Measurements from ENCODE around the gene MRGPRX2.

MRGPRX2 gene

DNA sequence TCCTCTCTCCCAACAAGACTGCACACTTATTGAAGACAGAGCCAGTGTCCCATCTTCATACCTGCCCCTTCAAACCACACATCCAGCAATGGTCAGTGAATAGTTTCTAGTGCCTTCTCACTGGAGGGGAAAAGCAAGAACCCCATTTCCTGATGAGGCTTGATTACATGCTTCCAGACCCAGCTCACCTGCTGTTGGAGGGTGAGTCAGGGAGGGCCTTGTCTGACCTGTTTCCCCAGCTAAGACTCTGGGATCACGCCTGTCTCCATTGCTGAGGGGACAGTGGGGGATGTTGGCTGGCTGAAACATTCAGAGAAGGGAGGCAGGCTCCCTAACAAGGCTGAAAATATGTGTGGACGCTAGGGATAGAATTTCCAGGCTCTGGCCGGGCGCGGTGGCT, 28.9 kb upstream of the MRGPRX2 start:
- no peaks in the 10 kb centered on the region for H3K27me3 ChIP-seq (ENCODE audit: insufficient read depth, low read depth)
- H3K4me2 ChIP-seq = no peak overlapping the region
- TF ChIP-seq CTCF (conservative IDR thresholded peaks at IDR 0.05; ENCODE audit: low read depth, low read length) = no peak
- H4K20me1 ChIP-seq (ENCODE audit: insufficient read depth) = no peaks in the 10 kb centered on the region
- no peak overlapping the region for H3K27ac ChIP-seq
- H2AFZ ChIP-seq (ENCODE audit: low read depth) = no peak overlapping the region
- no peak overlapping the region for H3K9ac ChIP-seq
- H3K4me1 ChIP-seq (ENCODE audit: low read depth, poor library complexity, severe bottlenecking) = no peaks in the 10 kb centered on the region
- H3K79me2 ChIP-seq (ENCODE audit: insufficient read depth, low read depth) = no peaks in the 10 kb centered on the region
- H3K4me3 ChIP-seq (IDR thresholded peaks at IDR 0.05; ENCODE audit: insufficient read depth, low read depth, low read length) = no peak overlapping the region
- no peaks in the 10 kb centered on the region for H3K36me3 ChIP-seq (ENCODE audit: insufficient read depth)

DNA sequence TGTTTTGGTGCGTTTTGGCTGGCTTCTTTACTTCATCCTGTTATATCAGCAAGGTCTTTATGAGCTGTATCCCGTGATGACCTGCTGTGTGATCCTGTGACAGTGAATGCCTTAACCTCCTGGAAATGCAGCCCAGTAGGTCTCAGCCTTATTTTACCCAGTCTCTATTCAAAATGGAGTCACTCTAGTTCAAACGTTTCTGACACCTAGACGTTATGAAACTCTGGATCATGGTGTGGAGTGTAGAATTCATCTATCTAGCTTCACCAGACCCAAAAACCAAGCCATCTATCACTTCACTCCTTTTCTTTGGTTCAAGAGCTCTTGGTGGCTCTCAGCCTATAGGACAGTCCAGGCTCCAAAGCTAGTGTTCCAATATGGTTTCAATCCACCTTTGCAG, 28.3 kb upstream of the MRGPRX2 start:
- H3K4me2 ChIP-seq = no peak overlapping the region
- TF ChIP-seq CTCF (conservative IDR thresholded peaks at IDR 0.05; ENCODE audit: low read depth, low read length) = no peak

GRCh38 chr11:19087658-19088057, 27.1 kb upstream of the MRGPRX2 start:
- Histone ChIP-seq H3K4me2 (no peak overlapping the region), H3K27me3 (ENCODE audit: insufficient read depth, low read depth) (no peaks in the 10 kb centered on the region), H3K4me3 (IDR thresholded peaks at IDR 0.05; ENCODE audit: insufficient read depth, low read depth, low read length) (no peak overlapping the region), H3K9ac (no peak overlapping the region), H3K36me3 (ENCODE audit: insufficient read depth) (no peaks in the 10 kb centered on the region), H4K20me1 (ENCODE audit: insufficient read depth) (no peaks in the 10 kb centered on the region), H3K79me2 (ENCODE audit: insufficient read depth, low read depth) (no peaks in the 10 kb centered on the region), H3K4me1 (ENCODE audit: low read depth, poor library complexity, severe bottlenecking) (no peaks in the 10 kb centered on the region), H2AFZ (ENCODE audit: low read depth) (no peak overlapping the region), H3K27ac (no peak overlapping the region)
- no peak for TF ChIP-seq CTCF (conservative IDR thresholded peaks at IDR 0.05; ENCODE audit: low read depth, low read length)

More for the DNA sequence above, 28.3 kb upstream of the MRGPRX2 start:
- Histone ChIP-seq H3K4me1 (ENCODE audit: low read depth, poor library complexity, severe bottlenecking) (no peaks in the 10 kb centered on the region), H3K27ac (no peak overlapping the region), H3K9ac (no peak overlapping the region), H3K79me2 (ENCODE audit: insufficient read depth, low read depth) (no peaks in the 10 kb centered on the region), H2AFZ (ENCODE audit: low read depth) (no peak overlapping the region), H3K27me3 (ENCODE audit: insufficient read depth, low read depth) (no peaks in the 10 kb centered on the region), H3K4me3 (IDR thresholded peaks at IDR 0.05; ENCODE audit: insufficient read depth, low read depth, low read length) (no peak overlapping the region), H3K36me3 (ENCODE audit: insufficient read depth) (no peaks in the 10 kb centered on the region), H4K20me1 (ENCODE audit: insufficient read depth) (no peaks in the 10 kb centered on the region)

GRCh38 chr11:19084661-19085315, 24.3 kb upstream of the MRGPRX2 start:
- H3K4me2 ChIP-seq = no peak overlapping the region
- no peak for TF ChIP-seq CTCF (conservative IDR thresholded peaks at IDR 0.05; ENCODE audit: low read depth, low read length)
- H3K27ac ChIP-seq = no peak overlapping the region
- no peak overlapping the region for H2AFZ ChIP-seq (ENCODE audit: low read depth)
- H3K9ac ChIP-seq = no peak overlapping the region
- no peaks in the 10 kb centered on the region for H4K20me1 ChIP-seq (ENCODE audit: insufficient read depth)
- no peak overlapping the region for H3K4me3 ChIP-seq (IDR thresholded peaks at IDR 0.05; ENCODE audit: insufficient read depth, low read depth, low read length)
- no peaks in the 10 kb centered on the region for H3K79me2 ChIP-seq (ENCODE audit: insufficient read depth, low read depth)
- H3K27me3 ChIP-seq (ENCODE audit: insufficient read depth, low read depth) = no peaks in the 10 kb centered on the region
- H3K36me3 ChIP-seq (ENCODE audit: insufficient read depth) = no peaks in the 10 kb centered on the region
- H3K4me1 ChIP-seq (ENCODE audit: low read depth, poor library complexity, severe bottlenecking) = no peaks in the 10 kb centered on the region

Data from KMS-11 (cell line).